ENCODE data around the gene NNAT.

GRCh38 chr20:37473249-37474000, 47.6 kb upstream of the NNAT start:
- TF ChIP-seq POLR2A (IDR thresholded peaks at IDR 0.05; ENCODE audit: low read depth, low read length) (no peak), POLR2AphosphoS5 (IDR thresholded peaks at IDR 0.05; ENCODE audit: low read depth, low read length) (no peak)

Data from GM12892 (cell line).